HepG2 (cell line): ENCODE results near the gene MCF2L. TPM values are rescaled to one million over a fixed set of nuclear protein-coding genes. Genes with fewer than 3 reads are reported as not detected.
A peak's percentile ranks its signal among the peaks of the same experiment; 100 is the strongest.

Experiments
- BCL6 ChIP-seq: IDR thresholded peaks from 2 replicates; pipeline ENCODE4 v1.6.1; 2016; ENCODE audit warnings: missing genetic modification reagents, missing compliant biosample characterization
- FOXA3 ChIP-seq: IDR thresholded peaks from 2 replicates; pipeline ENCODE4 v1.6.1; 2016; ENCODE audit warnings: missing genetic modification reagents, missing compliant biosample characterization
- GATAD2A ChIP-seq: IDR thresholded peaks from 2 replicates; pipeline ENCODE4 v1.6.1; 2016
- HMG20B ChIP-seq: conservative IDR thresholded peaks from 2 replicates; pipeline ENCODE4 v1.6.1; 2016; ENCODE audit warnings: missing genetic modification reagents, missing compliant biosample characterization
- KDM2A ChIP-seq: sonication (generic); formaldehyde crosslinking; IDR thresholded peaks from 2 replicates; pipeline ENCODE4 v1.4.0; 2020; ENCODE audit warnings: low read depth, missing genetic modification reagents, borderline replicate concordance
- KMT2A ChIP-seq: sonication (generic); formaldehyde crosslinking; IDR thresholded peaks from 2 replicates; pipeline ENCODE4 v1.4.0; 2020; ENCODE audit warnings: missing genetic modification reagents
- NR2F2 ChIP-seq: IDR thresholded peaks from 2 replicates; pipeline ENCODE4 v1.6.1; 2012; ENCODE audit warnings: low read depth, inconsistent platforms, borderline replicate concordance
- PATZ1 ChIP-seq: sonication (generic); formaldehyde crosslinking; IDR thresholded peaks from 2 replicates; pipeline ENCODE4 v1.4.0; 2020; ENCODE audit warnings: missing genetic modification reagents
- SMC3 ChIP-seq: IDR thresholded peaks from 2 replicates; pipeline ENCODE4 v1.6.1; 2011; ENCODE audit warnings: low read length, improper control_type of control experiment
- YY1 ChIP-seq: IDR thresholded peaks from 2 replicates; pipeline ENCODE4 v1.6.1; 2011; ENCODE audit warnings: low read length, low read depth, moderate library complexity, mild to moderate bottlenecking; ENCODE audit not compliant: insufficient read depth, insufficient replicate concordance
- ZNF274 ChIP-seq: sonication (generic); formaldehyde crosslinking; IDR thresholded peaks from 2 replicates; pipeline ENCODE4 v1.5.1; 2020; ENCODE audit warnings: mild to moderate bottlenecking, missing genetic modification reagents
- ZNF576 ChIP-seq: sonication (generic); formaldehyde crosslinking; IDR thresholded peaks from 2 replicates; pipeline ENCODE4 v1.4.0; 2020; ENCODE audit warnings: mild to moderate bottlenecking, missing genetic modification reagents
- ZNF614 ChIP-seq: IDR thresholded peaks from 2 replicates; pipeline ENCODE4 v1.6.1; 2018; ENCODE audit warnings: missing biosample characterization, missing genetic modification reagents, inconsistent platforms, borderline replicate concordance
- ZNF768 ChIP-seq: sonication (generic); formaldehyde crosslinking; IDR thresholded peaks from 2 replicates; pipeline ENCODE4 v1.4.0; 2020; ENCODE audit warnings: missing genetic modification reagents
- ZSCAN29 ChIP-seq: sonication (generic); formaldehyde crosslinking; conservative IDR thresholded peaks from 2 replicates; pipeline ENCODE4 v1.4.0; 2020; ENCODE audit warnings: mild to moderate bottlenecking, missing genetic modification reagents
- polyA plus RNA-seq, 8 experiments: library from polyadenylated mRNA; depleted of rRNA in 3 of 8; stranded (reverse) in 7 of 8; unstranded in 1 of 8; fragments of >200 nt; fragmentation: Illumina TruSeq in 4 of 8; extraction: Trizol in 4 of 8; gene quantifications; 2 replicates each; pipeline versions ENCODE4 v1.2.1 to v1.2.3, GENCODE V29; 2011 to 2016; ENCODE audit warnings: low read depth in 4 of 8, missing spikeins in 1 of 8, mixed read lengths in 1 of 8; ENCODE audit not compliant: insufficient read depth in 1 of 8
- total RNA-seq, 5 experiments: library from RNA; depleted of rRNA; stranded (reverse); fragments of >200 nt; fragmentation: Illumina TruSeq; extraction: Trizol; gene quantifications; 2 replicates each; pipeline ENCODE4 v1.2.3, GENCODE V29; 2016; ENCODE audit warnings: low read depth in 1 of 5
- TF ChIP-seq, protein P1 (sequence below), 2 experiments: sonication (generic) in 1 of 2; formaldehyde crosslinking in 1 of 2; IDR thresholded peaks; 2 replicates each; pipeline versions ENCODE4 v1.4.0 to v1.6.1; 2018 to 2020; ENCODE audit warnings: missing genetic modification reagents in 2 of 2, borderline replicate concordance in 1 of 2, low read depth in 1 of 2, mild to moderate bottlenecking in 1 of 2, missing biosample characterization in 1 of 2
- TF ChIP-seq, protein P2 (sequence below): IDR thresholded peaks from 2 replicates; pipeline ENCODE4 v1.6.1; 2018; ENCODE audit warnings: missing genetic modification reagents
- TF ChIP-seq, protein P3 (sequence below): sonication (generic); formaldehyde crosslinking; IDR thresholded peaks from 2 replicates; pipeline ENCODE4 v1.5.1; 2020; ENCODE audit warnings: mild to moderate bottlenecking, moderate library complexity, missing genetic modification reagents
- TF ChIP-seq, protein P4 (sequence below): sonication (generic); formaldehyde crosslinking; IDR thresholded peaks from 2 replicates; pipeline ENCODE4; 2020; ENCODE audit warnings: missing genetic modification reagents, mild to moderate bottlenecking, borderline replicate concordance

MCF2L gene
- total and polyA plus RNA-seq, 2 of the 13 experiments (the other 11 are each of a cell fraction or from before 2014, with no cell fraction given), result 19.4 to 28.4 TPM

- TF ChIP-seq, protein P1, sequence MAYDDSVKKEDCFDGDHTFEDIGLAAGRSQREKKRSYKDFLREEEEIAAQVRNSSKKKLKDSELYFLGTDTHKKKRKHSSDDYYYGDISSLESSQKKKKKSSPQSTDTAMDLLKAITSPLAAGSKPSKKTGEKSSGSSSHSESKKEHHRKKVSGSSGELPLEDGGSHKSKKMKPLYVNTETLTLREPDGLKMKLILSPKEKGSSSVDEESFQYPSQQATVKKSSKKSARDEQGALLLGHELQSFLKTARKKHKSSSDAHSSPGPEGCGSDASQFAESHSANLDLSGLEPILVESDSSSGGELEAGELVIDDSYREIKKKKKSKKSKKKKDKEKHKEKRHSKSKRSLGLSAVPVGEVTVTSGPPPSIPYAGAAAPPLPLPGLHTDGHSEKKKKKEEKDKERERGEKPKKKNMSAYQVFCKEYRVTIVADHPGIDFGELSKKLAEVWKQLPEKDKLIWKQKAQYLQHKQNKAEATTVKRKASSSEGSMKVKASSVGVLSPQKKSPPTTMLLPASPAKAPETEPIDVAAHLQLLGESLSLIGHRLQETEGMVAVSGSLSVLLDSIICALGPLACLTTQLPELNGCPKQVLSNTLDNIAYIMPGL (CRISPR knock-in tag; IDR thresholded peaks at IDR 0.05; ENCODE audit: borderline replicate concordance in 1 of 2, low read depth in 1 of 2), result peak in 1 of 2 experiments; percentile 80; a peak in 3 of 4 replicates
- TF ChIP-seq ZNF274 (CRISPR knock-in tag) (no peak; the same call in 1 of the 2 replicates), KMT2A (CRISPR knock-in tag) (no peak), YY1 (no peak), KDM2A (CRISPR knock-in tag) (peak; percentile 37; the same call in 1 of the 2 replicates), ZNF576 (CRISPR knock-in tag) (no peak), ZNF614 (CRISPR knock-in tag) (no peak), ZNF768 (CRISPR knock-in tag) (no peak), SMC3 (peak; percentile 54), FOXA3 (peak; percentile 28; the same call in 1 of the 2 replicates), NR2F2 (no peak), ZSCAN29 (CRISPR knock-in tag) (no peak), PATZ1 (CRISPR knock-in tag) (peak; percentile 36), GATAD2A (CRISPR knock-in tag) (peak; percentile 35; the same call in 1 of the 2 replicates), HMG20B (CRISPR knock-in tag) (0 out of 2 replicates have a peak, but pooled peaks have one; percentile 19), BCL6 (CRISPR knock-in tag) (peak; percentile 67)
- TF ChIP-seq, protein P2, sequence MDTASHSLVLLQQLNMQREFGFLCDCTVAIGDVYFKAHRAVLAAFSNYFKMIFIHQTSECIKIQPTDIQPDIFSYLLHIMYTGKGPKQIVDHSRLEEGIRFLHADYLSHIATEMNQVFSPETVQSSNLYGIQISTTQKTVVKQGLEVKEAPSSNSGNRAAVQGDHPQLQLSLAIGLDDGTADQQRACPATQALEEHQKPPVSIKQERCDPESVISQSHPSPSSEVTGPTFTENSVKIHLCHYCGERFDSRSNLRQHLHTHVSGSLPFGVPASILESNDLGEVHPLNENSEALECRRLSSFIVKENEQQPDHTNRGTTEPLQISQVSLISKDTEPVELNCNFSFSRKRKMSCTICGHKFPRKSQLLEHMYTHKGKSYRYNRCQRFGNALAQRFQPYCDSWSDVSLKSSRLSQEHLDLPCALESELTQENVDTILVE (CRISPR knock-in tag), result 0 out of 2 replicates have a peak, but pooled peaks have one; percentile 3
- TF ChIP-seq, protein P3, sequence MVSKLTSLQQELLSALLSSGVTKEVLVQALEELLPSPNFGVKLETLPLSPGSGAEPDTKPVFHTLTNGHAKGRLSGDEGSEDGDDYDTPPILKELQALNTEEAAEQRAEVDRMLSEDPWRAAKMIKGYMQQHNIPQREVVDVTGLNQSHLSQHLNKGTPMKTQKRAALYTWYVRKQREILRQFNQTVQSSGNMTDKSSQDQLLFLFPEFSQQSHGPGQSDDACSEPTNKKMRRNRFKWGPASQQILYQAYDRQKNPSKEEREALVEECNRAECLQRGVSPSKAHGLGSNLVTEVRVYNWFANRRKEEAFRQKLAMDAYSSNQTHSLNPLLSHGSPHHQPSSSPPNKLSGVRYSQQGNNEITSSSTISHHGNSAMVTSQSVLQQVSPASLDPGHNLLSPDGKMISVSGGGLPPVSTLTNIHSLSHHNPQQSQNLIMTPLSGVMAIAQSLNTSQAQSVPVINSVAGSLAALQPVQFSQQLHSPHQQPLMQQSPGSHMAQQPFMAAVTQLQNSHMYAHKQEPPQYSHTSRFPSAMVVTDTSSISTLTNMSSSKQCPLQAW (CRISPR knock-in tag), result peak; percentile 33; the same call in 1 of the 2 replicates
- TF ChIP-seq, protein P4, sequence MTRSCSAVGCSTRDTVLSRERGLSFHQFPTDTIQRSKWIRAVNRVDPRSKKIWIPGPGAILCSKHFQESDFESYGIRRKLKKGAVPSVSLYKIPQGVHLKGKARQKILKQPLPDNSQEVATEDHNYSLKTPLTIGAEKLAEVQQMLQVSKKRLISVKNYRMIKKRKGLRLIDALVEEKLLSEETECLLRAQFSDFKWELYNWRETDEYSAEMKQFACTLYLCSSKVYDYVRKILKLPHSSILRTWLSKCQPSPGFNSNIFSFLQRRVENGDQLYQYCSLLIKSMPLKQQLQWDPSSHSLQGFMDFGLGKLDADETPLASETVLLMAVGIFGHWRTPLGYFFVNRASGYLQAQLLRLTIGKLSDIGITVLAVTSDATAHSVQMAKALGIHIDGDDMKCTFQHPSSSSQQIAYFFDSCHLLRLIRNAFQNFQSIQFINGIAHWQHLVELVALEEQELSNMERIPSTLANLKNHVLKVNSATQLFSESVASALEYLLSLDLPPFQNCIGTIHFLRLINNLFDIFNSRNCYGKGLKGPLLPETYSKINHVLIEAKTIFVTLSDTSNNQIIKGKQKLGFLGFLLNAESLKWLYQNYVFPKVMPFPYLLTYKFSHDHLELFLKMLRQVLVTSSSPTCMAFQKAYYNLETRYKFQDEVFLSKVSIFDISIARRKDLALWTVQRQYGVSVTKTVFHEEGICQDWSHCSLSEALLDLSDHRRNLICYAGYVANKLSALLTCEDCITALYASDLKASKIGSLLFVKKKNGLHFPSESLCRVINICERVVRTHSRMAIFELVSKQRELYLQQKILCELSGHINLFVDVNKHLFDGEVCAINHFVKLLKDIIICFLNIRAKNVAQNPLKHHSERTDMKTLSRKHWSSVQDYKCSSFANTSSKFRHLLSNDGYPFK (CRISPR knock-in tag), result 0 out of 2 replicates have a peak, but pooled peaks have one; percentile 3
Measured at GRCh38 chr13:113002206-113002912, 33.3 kb downstream of the MCF2L start (continued).
